ENCODE measurements around the gene AP4E1.
A peak's percentile ranks its signal among the peaks of the same experiment; 100 is the strongest.
"Not testable (repeated sequence)": the region's sequence is repeated elsewhere in the genome, so short reads cannot be mapped to it uniquely, and the experiment has no call there.

Gene AP4E1

DNA sequence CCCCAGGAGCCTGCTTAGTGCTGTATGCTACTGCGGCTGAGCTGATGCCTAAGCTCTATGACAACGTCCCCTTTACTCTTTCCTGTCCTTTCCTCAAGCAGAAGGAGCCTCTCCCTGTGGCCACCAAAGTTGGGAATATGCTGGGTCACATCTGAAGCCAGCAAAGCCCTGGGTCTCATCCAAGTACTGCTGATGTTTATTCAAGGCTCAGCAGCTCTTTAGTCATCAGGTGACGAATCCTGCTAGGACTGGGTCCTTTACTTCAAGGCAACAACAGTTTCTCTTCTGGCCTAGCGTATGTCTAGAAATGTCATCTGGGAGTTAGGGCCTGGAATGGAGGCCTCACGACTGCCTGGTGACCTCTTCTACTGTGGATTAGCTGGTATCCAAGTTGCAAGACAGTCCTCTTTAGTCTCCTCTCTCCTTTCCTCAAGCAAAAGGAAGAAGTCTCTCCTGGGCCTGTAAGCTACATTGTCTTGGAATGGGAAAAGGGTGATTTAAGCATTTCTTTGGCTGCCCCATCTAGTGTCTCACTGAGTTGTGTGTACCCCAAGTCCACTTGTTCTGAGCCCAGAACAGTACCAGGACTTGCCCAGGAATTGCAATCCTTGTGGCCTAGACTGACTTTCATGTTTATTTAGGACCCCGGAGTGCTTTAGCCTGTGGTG lies 122.3 kb downstream of the AP4E1 start:
- no peaks in the 10 kb centered on the region for H3K4me1 ChIP-seq (ENCODE audit: control insufficient read depth in 1 of 2, insufficient read depth in 2 of 2, low read length in 2 of 2)
- no peaks in the 10 kb centered on the region for H3K27me3 ChIP-seq (ENCODE audit: control insufficient read depth in 1 of 2, insufficient read depth in 2 of 2, low read length in 2 of 2)
- H3K4me3 ChIP-seq (ENCODE audit: low read depth in 1 of 2, low read length in 2 of 2) = no peak overlapping the region
- H3K9me3 ChIP-seq (ENCODE audit: control insufficient read depth in 1 of 2, low read length in 2 of 2) = no peaks in the 10 kb centered on the region
- H3K36me3 ChIP-seq (ENCODE audit: control insufficient read depth in 1 of 2, insufficient read depth in 2 of 2, low read length in 2 of 2) = no peaks in the 10 kb centered on the region
- no peak overlapping the region for H3K9ac ChIP-seq (ENCODE audit: low read depth in 1 of 2, low read length in 2 of 2)
- no peak overlapping the region for H3K27ac ChIP-seq (ENCODE audit: low read depth, low read length)

DNA sequence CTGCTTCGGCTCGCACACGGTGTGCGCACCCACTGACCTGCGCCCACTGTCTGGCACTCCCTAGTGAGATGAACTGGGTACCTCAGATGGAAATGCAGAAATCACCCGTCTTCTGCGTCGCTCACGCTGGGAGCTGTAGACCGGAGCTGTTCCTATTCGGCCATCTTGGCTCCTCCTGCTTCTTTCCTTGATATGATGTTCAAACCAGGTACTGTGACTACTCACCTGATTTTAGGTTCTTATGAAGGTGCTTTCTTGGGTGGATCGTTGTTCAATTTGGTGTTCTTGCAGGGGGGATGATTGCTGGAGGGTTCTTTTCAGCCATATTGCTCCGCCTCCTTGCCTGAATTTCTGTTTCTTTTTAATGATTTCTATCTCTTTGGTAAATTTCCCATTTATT lies 129.0 kb downstream of the AP4E1 start:
- not testable (repeated sequence) for H3K9ac ChIP-seq (ENCODE audit: low read depth in 1 of 2, low read length in 2 of 2); H3K36me3 ChIP-seq (ENCODE audit: control insufficient read depth in 1 of 2, insufficient read depth in 2 of 2, low read length in 2 of 2); H3K27ac ChIP-seq (ENCODE audit: low read depth, low read length); H3K9me3 ChIP-seq (ENCODE audit: control insufficient read depth in 1 of 2, low read length in 2 of 2); H3K27me3 ChIP-seq (ENCODE audit: control insufficient read depth in 1 of 2, insufficient read depth in 2 of 2, low read length in 2 of 2); H3K4me1 ChIP-seq (ENCODE audit: control insufficient read depth in 1 of 2, insufficient read depth in 2 of 2, low read length in 2 of 2)
- peak overlapping the region in 1 of 2 donors; percentile 55 for H3K4me3 ChIP-seq (ENCODE audit: low read depth in 1 of 2, low read length in 2 of 2)

DNA sequence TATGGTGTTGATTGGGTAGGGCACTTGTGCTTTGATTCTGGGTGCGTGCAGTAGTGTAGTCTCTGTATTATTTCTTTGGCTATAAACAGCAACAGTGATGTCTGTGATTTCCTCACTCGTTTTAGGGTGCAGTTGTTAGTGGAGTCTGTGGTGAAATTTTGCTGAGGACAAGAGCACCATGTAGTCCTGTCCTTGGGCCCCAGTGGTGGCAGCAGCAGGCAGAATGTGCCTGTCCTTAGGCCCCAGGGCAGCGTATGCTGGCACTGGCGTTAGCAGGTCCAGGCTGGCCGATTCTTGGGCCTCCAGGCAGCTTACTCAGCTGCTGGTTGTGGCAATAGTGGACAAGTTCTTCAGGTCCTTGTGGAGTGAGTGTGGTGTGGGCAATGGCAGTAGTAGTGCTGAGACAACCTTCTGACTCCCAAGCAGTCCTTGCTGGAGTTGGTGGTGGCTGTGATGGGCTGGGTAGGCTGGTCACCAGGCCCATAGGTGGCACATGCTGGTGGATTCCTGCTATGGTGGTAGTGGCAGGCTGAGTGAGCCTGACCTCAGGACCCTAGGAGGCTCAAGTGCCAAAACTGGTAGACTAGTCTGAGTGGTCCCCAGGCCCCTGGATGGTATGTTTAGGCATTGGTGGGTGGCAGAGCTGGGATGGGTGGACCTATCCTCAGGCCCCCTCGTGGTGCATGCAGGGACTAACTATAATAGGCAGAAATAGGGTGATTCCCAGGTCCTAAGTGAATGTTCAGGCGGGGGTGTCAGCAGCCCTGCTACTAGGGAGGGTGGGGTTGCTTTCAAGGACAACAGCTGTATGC lies 129.9 kb downstream of the AP4E1 start:
- H3K36me3 ChIP-seq (ENCODE audit: control insufficient read depth in 1 of 2, insufficient read depth in 2 of 2, low read length in 2 of 2) = no peaks in the 10 kb centered on the region
- H3K9ac ChIP-seq (ENCODE audit: low read depth in 1 of 2, low read length in 2 of 2) = no peak overlapping the region
- no peak overlapping the region for H3K4me3 ChIP-seq (ENCODE audit: low read depth in 1 of 2, low read length in 2 of 2)
- no peaks in the 10 kb centered on the region for H3K9me3 ChIP-seq (ENCODE audit: control insufficient read depth in 1 of 2, low read length in 2 of 2)
- no peaks in the 10 kb centered on the region for H3K27me3 ChIP-seq (ENCODE audit: control insufficient read depth in 1 of 2, insufficient read depth in 2 of 2, low read length in 2 of 2)
- H3K27ac ChIP-seq (ENCODE audit: low read depth, low read length) = no peak overlapping the region
- H3K4me1 ChIP-seq (ENCODE audit: control insufficient read depth in 1 of 2, insufficient read depth in 2 of 2, low read length in 2 of 2) = no peaks in the 10 kb centered on the region

DNA sequence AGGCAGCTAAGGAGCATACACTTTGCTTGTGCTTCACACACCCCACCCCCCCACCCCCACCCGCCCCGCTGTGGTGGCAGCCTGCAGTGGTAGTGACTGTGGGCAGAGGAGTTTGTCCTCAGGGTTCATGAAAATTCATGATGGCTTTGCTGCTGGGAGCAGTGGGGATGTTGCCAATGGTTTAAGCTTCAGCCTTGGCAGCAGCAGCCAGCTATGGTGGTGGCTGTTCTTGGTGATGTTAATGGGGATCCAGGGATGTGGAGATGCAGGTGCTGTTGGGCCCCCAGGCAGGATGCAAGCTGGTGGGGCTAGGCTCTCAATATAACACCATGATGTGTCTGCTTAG lies 130.5 kb downstream of the AP4E1 start:
- Histone ChIP-seq H3K4me3 (ENCODE audit: low read depth in 1 of 2, low read length in 2 of 2) (no peak overlapping the region), H3K4me1 (ENCODE audit: control insufficient read depth in 1 of 2, insufficient read depth in 2 of 2, low read length in 2 of 2) (no peaks in the 10 kb centered on the region), H3K36me3 (ENCODE audit: control insufficient read depth in 1 of 2, insufficient read depth in 2 of 2, low read length in 2 of 2) (no peaks in the 10 kb centered on the region), H3K27ac (ENCODE audit: low read depth, low read length) (no peak overlapping the region), H3K9me3 (ENCODE audit: control insufficient read depth in 1 of 2, low read length in 2 of 2) (no peaks in the 10 kb centered on the region), H3K27me3 (ENCODE audit: control insufficient read depth in 1 of 2, insufficient read depth in 2 of 2, low read length in 2 of 2) (no peaks in the 10 kb centered on the region), H3K9ac (ENCODE audit: low read depth in 1 of 2, low read length in 2 of 2) (no peak overlapping the region)

DNA sequence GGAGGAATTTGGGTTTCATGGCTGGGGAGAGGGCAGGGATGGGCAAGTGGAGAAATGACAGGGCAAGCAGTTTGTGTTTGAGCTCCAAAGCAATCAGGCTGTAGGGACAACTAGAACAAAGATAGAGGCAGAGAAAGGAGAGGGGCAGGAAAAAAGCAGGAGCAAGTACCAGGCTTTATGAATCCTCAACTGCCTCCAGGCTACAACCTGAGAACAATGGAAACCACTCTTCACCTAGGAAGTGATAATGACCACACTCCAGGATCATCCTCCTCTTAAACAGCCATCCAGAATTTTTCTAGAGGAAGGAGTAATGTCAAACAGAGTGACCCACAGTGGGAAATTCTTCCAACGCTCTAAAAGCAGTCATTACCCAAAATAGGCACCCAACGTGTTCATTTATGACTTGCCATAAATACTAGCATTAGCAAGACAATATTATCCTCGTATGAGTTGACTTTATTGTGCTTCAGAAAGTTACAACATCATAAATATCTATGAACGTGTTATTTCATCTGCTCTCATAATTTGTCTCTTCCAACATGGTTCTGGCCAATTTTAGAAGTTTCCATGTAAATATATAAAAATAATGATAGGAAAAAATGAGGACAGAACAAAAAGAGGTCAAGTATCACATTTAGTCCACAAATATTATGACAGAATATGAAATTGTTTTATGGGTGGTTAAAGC lies 135.7 kb downstream of the AP4E1 start:
- H3K36me3 ChIP-seq (ENCODE audit: control insufficient read depth in 1 of 2, insufficient read depth in 2 of 2, low read length in 2 of 2) = no peaks in the 10 kb centered on the region
- H3K9me3 ChIP-seq (ENCODE audit: control insufficient read depth in 1 of 2, low read length in 2 of 2) = no peaks in the 10 kb centered on the region
- H3K4me3 ChIP-seq (ENCODE audit: low read depth in 1 of 2, low read length in 2 of 2) = no peak overlapping the region
- no peak overlapping the region for H3K27ac ChIP-seq (ENCODE audit: low read depth, low read length)
- H3K4me1 ChIP-seq (ENCODE audit: control insufficient read depth in 1 of 2, insufficient read depth in 2 of 2, low read length in 2 of 2) = peaks cover 14 to 16% of the 10 kb centered on the region in 2 donors
- H3K27me3 ChIP-seq (ENCODE audit: control insufficient read depth in 1 of 2, insufficient read depth in 2 of 2, low read length in 2 of 2) = no peaks in the 10 kb centered on the region
- H3K9ac ChIP-seq (ENCODE audit: low read depth in 1 of 2, low read length in 2 of 2) = no peak overlapping the region

DNA sequence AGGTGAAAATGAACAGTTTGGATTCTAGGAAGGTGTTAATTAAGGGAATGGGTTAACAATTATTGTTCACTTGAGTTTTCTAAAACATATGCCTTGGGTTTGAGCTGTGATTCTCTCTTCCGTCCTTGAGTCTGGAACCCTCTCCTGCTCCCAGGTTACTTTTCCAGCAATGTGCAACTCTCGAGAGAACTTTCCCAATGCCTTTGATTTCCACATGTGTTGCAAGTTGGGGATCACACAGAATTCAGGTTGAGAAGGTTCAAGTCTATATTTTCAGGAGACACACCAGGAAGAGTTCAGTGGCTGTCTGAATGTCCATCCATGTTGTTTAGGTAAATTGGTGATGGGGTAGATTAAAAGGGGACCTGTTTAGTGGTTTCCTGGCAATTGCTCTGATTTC lies 137.5 kb downstream of the AP4E1 start:
- Histone ChIP-seq H3K27me3 (ENCODE audit: control insufficient read depth in 1 of 2, insufficient read depth in 2 of 2, low read length in 2 of 2) (no peaks in the 10 kb centered on the region), H3K4me3 (ENCODE audit: low read depth in 1 of 2, low read length in 2 of 2) (no peak overlapping the region), H3K27ac (ENCODE audit: low read depth, low read length) (no peak overlapping the region), H3K9me3 (ENCODE audit: control insufficient read depth in 1 of 2, low read length in 2 of 2) (no peaks in the 10 kb centered on the region), H3K4me1 (ENCODE audit: control insufficient read depth in 1 of 2, insufficient read depth in 2 of 2, low read length in 2 of 2) (peaks cover 14 to 16% of the 10 kb centered on the region in 2 donors), H3K9ac (ENCODE audit: low read depth in 1 of 2, low read length in 2 of 2) (no peak overlapping the region), H3K36me3 (ENCODE audit: control insufficient read depth in 1 of 2, insufficient read depth in 2 of 2, low read length in 2 of 2) (no peaks in the 10 kb centered on the region)

DNA sequence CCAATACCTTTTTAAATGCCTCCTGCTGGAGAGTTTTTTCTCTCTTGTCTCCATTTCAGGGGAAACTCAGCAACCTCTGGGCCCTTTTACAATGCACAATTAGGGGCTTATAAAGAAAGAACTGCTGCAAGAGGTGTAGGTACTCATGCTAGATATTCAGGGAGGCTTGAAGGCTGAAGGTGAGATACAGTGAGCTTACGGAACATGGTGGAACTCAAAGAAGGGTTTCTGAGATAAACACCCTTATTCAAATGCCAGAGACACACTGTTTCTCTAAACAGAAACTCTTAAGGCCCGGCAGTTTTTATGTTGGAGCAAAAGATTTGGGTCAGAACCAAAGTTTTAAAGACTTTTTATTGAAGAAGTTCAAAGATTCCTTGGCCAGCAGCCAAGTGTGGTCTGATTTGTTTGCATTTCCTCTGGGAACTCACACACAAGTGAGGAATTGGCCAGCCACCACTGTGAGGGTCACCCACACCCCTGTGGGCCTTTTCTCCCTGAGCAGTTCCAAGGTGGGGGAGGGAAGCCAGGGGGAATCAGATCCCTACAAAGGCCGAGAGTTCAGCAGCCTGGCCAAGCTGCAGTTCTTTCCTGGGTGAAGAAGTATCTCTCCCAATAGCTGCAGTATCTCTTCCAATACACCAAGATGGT lies 138.4 kb downstream of the AP4E1 start:
- H3K9ac ChIP-seq (ENCODE audit: low read depth in 1 of 2, low read length in 2 of 2) = no peak overlapping the region
- H3K9me3 ChIP-seq (ENCODE audit: control insufficient read depth in 1 of 2, low read length in 2 of 2) = no peaks in the 10 kb centered on the region
- peaks cover 14 to 16% of the 10 kb centered on the region in 2 donors for H3K4me1 ChIP-seq (ENCODE audit: control insufficient read depth in 1 of 2, insufficient read depth in 2 of 2, low read length in 2 of 2)
- no peaks in the 10 kb centered on the region for H3K36me3 ChIP-seq (ENCODE audit: control insufficient read depth in 1 of 2, insufficient read depth in 2 of 2, low read length in 2 of 2)
- no peak overlapping the region for H3K27ac ChIP-seq (ENCODE audit: low read depth, low read length)
- peak overlapping the region in 1 of 2 donors; percentile 9 for H3K4me3 ChIP-seq (ENCODE audit: low read depth in 1 of 2, low read length in 2 of 2)
- H3K27me3 ChIP-seq (ENCODE audit: control insufficient read depth in 1 of 2, insufficient read depth in 2 of 2, low read length in 2 of 2) = no peaks in the 10 kb centered on the region

DNA sequence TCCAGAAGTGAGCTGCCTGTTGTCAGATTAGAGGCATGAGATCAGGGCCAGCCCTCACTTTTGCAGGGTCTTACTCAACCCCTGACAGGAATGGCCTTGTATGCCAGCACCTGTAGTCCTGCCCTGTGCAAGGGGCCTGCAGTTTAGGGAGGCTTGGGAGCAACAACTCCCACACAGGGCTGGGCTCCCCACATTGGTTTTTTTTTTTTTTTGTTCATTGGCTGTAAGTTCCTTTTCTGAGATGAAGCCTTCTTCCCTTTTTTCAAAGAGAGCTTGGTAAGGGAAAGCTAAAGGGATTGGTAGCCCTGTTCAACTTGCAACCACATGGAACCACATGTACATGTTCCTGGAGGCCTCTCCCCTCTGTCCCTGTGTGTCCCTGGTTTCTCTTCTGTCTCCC lies 139.8 kb downstream of the AP4E1 start:
- H3K9me3 ChIP-seq (ENCODE audit: control insufficient read depth in 1 of 2, low read length in 2 of 2) = no peaks in the 10 kb centered on the region
- no peak overlapping the region for H3K4me3 ChIP-seq (ENCODE audit: low read depth in 1 of 2, low read length in 2 of 2)
- H3K27me3 ChIP-seq (ENCODE audit: control insufficient read depth in 1 of 2, insufficient read depth in 2 of 2, low read length in 2 of 2) = no peaks in the 10 kb centered on the region
- H3K36me3 ChIP-seq (ENCODE audit: control insufficient read depth in 1 of 2, insufficient read depth in 2 of 2, low read length in 2 of 2) = no peaks in the 10 kb centered on the region
- no peak overlapping the region for H3K9ac ChIP-seq (ENCODE audit: low read depth in 1 of 2, low read length in 2 of 2)
- peaks cover 14 to 16% of the 10 kb centered on the region in 2 donors for H3K4me1 ChIP-seq (ENCODE audit: control insufficient read depth in 1 of 2, insufficient read depth in 2 of 2, low read length in 2 of 2)
- no peak overlapping the region for H3K27ac ChIP-seq (ENCODE audit: low read depth, low read length)

DNA sequence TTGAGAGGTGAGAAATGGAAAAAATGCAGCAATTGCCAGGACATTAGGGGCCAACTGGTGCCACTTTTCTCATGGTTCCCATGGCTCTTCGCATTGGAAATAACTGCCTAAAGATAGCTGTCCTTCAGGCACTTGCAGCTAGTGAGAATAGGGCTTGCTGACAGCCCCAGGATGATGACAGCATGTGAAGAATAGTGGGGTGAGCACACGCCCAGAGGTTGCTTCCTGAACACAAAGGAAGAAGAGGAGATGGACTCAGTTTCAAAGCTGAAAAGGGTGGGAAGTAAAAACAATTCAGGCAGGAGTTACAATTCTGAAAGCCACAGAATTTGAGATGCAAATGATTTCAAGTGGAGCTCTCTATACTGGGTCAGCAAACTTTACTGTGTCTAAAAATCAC lies 140.6 kb downstream of the AP4E1 start:
- Histone ChIP-seq H3K27me3 (ENCODE audit: control insufficient read depth in 1 of 2, insufficient read depth in 2 of 2, low read length in 2 of 2) (no peaks in the 10 kb centered on the region), H3K9me3 (ENCODE audit: control insufficient read depth in 1 of 2, low read length in 2 of 2) (no peaks in the 10 kb centered on the region), H3K4me3 (ENCODE audit: low read depth in 1 of 2, low read length in 2 of 2) (no peak overlapping the region), H3K36me3 (ENCODE audit: control insufficient read depth in 1 of 2, insufficient read depth in 2 of 2, low read length in 2 of 2) (no peaks in the 10 kb centered on the region), H3K9ac (ENCODE audit: low read depth in 1 of 2, low read length in 2 of 2) (no peak overlapping the region), H3K27ac (ENCODE audit: low read depth, low read length) (no peak overlapping the region), H3K4me1 (ENCODE audit: control insufficient read depth in 1 of 2, insufficient read depth in 2 of 2, low read length in 2 of 2) (peaks cover 14 to 16% of the 10 kb centered on the region in 2 donors)

DNA sequence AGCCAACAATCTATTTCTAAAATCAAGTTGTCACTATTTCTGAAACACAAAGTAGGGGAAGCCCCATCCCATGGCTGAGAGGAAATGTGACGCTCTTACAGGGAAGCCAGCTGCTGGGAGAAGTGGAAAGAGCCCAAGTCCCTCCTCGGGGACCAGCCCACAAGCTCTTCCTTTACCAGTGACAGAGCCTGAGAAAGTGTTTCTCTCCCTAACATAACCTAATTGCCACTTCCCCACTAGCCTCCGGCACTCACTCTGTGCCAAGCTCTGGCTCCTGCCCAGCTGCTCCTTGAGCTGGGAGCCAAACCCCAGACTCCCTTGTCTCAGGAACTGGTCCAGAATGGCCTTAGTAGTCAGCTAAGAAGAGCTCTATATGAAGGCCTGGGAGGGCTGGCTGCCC lies 143.3 kb downstream of the AP4E1 start:
- H3K4me1 ChIP-seq (ENCODE audit: control insufficient read depth in 1 of 2, insufficient read depth in 2 of 2, low read length in 2 of 2) = peaks cover 13 to 15% of the 10 kb centered on the region in 2 donors
- H3K36me3 ChIP-seq (ENCODE audit: control insufficient read depth in 1 of 2, insufficient read depth in 2 of 2, low read length in 2 of 2) = no peaks in the 10 kb centered on the region
- H3K4me3 ChIP-seq (ENCODE audit: low read depth in 1 of 2, low read length in 2 of 2) = no peak overlapping the region
- H3K9me3 ChIP-seq (ENCODE audit: control insufficient read depth in 1 of 2, low read length in 2 of 2) = no peaks in the 10 kb centered on the region
- no peak overlapping the region for H3K9ac ChIP-seq (ENCODE audit: low read depth in 1 of 2, low read length in 2 of 2)
- H3K27ac ChIP-seq (ENCODE audit: low read depth, low read length) = no peak overlapping the region
- no peaks in the 10 kb centered on the region for H3K27me3 ChIP-seq (ENCODE audit: control insufficient read depth in 1 of 2, insufficient read depth in 2 of 2, low read length in 2 of 2)

All from duodenal mucosa (tissue), 2 donors.